HPDE6-E6E7 (cell line): ENCODE data around the gene KIFBP.
A peak's percentile ranks its signal among the peaks of the same experiment; 100 is the strongest.

Experiments
- DNase-seq: peaks from one replicate; pipeline ENCODE4 v3.0.0; 2011; ENCODE audit warnings: missing footprints; ENCODE audit errors: extremely low spot score

Gene KIFBP

DNA sequence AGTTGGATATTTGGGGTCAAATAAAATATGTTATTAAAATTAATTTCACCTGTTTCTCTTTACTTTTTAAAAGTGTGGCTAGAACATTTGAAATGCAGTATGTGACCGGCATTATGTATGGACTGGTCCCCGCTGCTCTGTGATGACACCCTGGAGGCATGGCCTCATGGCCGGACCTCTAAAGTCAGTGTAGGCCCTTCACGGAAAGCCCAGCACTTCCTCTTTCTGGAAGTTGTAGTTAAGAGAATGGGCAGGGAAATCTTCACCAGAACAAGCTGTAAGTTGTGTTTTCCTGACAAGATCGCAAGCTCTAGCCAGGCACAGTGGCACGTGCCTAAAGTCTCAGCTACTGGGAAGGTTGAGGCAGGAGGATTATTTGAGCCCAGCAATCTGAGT is 61.0 kb downstream of the KIFBP start:
- no peak for DNase-seq

DNA sequence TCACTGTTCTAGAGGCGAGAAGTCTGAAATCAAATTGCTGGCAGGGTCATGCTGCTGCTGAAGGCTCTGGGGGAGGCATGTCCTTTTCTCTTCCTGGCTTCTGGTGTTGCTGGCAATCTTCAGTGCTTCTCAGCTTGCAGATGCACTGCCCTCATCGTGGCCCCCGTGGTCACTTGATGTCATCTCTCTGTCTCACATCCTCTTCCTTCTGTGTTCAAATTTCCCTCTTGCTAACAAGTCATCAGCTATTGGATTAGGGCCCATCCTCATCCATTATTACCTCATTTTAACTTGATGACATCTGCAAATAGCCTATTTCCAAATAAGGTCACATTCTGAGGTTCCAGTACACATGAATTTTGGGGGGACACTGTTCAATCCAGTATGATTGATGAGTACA is 62.7 kb downstream of the KIFBP start:
- DNase-seq = no peak

DNA sequence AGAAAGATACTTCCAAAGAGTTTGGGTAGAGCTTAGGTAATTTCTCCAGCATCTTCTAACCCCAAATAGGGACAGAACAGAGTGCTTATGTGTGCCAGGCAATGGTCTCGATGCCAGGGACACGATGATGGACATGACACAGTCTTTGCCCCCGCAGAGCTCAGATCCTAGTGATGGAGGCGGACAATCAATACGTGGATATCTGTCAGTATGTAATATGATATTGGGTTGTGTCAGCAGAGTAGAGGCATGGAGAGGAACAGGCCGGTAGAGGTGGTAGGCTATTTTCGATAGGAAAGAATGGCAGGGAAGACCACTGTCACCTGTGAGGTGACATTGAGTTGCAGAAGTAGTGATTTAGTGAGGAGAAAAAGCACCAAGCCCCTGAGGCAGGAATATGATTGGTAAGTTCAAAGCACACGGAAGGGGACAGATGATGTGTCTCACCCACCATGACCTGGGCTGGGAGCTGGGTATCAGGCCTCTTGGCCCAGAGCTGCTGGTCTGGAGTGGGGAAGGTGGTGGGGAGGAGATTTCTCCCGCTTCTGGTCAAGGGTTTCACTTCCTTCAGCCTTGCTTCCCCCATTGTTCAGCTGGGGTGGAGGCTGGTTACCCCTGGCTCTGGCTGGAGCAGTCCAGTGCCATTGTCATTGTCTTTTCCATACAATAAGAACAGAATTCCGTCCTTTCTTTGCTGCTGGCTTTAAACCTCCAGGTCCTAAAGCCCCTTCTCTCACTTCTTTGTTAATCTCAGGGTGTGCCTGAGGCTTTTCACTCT is 63.3 kb downstream of the KIFBP start:
- no peak for DNase-seq

DNA sequence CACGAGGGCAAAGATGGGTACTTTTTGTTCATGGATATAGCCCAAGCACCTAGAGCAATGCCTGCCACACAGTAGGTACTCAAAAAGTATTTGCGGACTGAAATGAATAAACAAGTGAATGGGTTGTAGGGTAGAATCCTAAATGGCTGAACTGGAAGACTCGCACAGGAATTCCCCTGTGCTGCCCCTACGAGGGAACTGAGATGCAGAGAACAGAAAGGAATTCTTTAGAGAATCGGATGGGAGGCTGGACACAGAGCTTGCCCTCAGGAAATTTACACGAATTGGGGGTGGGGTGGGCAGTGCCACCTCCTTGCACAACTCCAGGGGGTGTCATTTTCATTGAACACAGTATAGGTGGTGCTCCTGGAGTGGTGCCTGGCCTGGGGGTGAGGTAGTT is 64.1 kb downstream of the KIFBP start:
- no peak for DNase-seq

DNA sequence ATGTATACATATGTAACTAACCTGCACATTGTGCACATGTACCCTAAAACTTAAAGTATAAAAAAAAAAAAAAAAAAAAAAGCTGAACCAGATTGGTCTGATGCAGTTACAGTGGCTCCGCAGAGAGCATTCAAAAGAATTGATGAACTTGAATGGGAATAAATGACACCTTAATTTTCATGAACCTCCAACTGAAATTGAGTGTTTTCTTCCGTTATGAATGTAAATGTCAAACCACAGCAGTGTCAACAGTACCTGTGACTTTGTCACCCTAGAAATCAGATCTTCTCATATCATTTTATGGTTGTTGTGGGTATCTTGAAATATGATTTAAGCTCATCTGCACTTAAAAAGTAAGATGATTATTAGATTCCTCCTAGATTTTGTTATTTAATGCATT is 66.6 kb downstream of the KIFBP start:
- DNase-seq = no peak

DNA sequence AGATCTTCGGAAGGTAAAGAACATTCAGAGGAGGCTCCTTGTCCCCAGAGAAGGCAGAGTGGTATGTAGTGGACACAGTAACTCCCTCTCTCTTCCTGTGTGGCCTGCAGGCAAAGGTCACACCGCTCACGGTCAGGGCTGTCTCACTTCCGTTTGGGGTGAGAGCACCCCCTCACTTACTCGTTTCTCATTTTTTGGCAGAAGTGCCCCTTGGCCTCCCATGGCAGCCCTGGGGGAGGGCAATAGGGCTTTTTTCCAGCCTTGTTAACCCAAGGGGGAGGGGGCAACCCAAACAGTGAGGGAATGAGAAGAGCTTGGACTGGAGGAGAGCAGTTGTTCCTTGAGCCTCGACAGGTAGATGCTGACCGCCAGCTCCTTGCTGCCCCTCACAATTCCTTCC is 67.5 kb downstream of the KIFBP start:
- DNase-seq = no peak

DNA sequence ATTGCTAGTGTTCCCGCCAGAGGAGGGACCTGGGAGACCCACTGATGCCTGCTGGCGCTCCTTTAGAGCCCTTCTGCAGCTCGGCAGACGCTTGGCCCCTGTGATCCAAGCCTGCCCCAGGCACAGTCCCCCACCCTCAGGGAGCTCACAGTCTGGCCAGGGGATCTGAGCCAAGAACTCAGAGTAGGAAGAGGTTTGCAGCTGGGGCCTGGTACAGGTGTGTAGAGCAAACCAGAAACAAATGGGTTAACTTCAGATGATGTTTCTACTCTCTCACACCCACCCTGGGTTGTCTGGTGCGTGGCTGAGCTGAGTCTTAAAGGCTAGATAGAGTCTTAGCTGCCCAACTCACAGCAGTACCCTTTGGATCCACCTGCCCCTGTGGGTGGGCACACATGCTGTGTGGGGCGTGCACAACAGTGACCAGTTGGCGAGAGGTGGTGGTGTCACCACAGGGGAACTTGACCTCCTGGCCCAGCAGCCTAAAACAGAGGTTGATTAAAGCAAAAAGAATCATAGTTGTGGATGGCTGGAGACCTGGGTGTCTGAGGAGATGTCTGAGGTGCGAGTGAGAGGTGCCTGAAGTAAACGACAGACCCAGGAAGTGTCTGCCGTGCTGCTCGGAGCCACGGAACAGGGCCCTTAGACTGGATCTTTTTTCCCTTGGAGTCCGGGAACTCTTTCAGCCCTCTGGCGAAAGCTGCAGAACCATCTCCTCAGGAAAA is 68.1 kb downstream of the KIFBP start:
- no peak for DNase-seq

DNA sequence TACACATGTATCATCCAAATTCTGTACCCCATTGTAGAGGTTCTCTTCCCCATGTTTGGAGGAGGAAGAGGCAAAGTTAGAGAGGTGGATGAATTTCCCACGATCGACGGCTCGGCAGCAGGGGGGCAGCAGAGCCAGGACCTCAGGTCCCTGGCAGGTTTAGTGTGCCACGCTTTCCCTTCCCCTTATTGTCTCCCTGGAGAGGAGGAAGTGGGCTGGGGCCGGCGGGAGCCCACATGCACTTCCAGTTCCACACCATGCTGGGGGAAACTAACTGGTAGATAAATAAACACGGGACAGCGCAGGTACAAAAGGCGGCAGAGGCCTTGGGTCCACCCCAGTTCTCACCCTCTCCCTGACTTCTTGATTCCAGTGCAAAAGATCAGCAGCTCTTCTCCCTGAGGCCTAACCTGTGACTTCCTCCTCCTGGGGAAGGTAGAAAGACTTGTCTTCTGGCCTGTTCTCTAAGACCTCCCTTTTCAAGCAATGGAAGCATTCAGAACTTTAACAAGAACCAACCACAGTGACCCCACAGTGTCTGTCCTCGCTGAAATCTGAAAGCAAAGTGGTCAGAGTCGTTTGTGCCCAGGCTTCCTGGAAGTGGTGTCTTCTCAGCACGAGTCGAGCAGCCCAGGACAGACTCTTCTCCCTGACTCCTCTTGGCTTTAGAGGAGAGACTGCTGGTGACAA is 68.8 kb downstream of the KIFBP start:
- DNase-seq = no peak

DNA sequence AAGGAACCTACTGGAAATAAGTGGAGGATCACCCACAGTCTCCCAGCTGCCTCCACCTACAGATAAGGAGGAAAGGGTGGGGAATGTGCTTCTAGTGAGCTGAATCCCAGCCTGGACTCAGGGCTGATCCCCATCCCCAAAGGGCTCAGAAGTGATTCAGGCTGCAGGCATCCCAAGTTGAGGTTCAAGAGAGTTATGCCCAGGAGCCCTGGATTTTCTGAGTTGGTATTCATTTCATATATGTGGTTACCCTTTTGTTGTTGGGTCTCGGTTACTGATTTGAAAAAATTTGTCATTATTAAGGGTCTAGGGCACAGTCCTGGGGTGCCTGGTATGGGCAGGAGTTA is 69.3 kb downstream of the KIFBP start:
- DNase-seq = no peak

DNA sequence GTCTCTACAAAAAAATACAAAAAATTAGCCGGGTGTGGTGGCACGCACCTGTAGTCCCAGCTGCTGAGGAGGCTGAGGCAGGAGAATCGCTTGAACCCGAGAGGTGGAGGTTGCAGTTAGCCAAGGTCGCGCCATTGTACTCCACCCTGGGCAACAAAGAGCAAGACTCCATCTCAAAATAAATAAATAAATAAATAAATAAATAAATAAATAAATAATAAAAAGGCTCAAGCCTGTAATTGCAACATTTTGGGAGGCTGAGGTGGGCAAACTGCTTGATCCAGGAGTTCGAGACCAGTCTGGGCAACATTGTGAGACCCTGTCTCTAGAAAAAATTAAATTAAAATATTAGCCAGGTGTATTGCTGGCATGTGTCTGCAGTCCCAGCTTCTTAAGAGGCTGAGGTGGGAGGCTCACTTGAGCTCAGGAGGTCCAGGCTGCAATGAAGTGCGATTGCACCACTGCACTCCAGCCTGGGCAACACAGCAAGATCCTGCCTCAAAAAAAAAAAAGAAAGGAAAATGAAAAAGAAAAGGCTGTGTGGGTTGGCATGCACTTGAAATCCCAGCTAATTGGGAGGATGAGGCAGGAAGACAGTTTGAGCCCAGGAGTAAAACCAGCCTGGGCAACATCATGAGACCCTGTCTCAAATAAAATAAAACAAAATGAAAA is 71.7 kb downstream of the KIFBP start:
- DNase-seq = no peak

DNA sequence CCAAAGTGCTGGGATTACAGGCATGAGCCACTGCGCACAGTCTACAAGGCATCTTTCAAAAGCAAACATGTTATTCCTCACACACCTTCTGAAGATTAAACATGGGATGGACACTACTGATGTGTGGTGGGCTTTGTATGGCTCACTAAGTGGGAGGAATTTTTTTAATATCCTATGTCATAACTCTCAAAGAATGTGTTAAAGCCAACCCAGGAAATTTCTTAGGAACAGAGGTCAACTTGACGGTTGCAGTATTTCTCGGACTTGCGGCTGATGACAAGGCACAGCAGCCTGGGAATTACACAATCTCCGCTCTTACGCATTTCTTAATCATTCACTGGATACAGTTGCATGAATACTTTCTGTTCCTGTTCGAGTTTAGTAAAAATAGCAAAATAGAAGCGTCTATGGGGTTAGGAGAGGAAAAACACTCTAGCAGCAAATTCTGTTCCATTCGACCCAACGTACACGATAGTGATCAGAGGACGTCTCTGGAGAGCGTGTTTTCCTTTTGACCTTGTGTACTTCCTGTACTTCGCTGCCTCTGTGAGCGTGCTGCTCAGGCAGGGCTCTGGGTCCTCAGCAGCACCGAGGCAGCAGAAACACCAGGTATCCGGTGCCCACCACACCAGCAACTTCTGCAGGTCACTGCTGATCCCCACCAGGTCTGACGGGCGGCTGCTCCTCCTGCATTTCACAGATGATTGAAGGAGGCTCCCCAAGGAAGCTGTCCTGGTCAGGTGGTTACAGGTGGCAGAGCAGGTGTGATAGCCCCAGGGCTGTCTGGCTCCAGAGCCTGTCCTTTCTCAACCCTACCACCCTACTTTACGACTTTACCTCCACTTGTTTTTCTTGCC is 72.9 kb downstream of the KIFBP start:
- peak; percentile 76 for DNase-seq

DNA sequence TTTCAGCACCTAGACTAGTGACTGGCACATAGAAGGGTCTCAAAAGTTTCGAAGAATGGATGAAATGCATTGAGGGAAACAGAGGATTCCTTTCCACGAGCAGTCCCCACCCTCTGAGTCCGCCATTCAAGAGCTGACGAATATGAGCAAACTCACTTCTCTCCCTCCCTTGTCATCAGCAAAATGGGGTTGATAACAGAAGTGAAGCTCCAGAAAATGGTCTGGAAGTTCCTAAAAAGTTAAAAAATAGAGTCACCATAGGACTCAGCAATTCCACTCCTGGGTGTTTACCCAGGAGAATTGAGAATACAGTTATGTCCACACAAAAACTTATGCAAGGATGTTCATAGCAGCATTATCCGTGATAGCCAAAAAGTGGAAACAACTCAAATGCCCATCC is 74.3 kb downstream of the KIFBP start:
- no peak for DNase-seq

DNA sequence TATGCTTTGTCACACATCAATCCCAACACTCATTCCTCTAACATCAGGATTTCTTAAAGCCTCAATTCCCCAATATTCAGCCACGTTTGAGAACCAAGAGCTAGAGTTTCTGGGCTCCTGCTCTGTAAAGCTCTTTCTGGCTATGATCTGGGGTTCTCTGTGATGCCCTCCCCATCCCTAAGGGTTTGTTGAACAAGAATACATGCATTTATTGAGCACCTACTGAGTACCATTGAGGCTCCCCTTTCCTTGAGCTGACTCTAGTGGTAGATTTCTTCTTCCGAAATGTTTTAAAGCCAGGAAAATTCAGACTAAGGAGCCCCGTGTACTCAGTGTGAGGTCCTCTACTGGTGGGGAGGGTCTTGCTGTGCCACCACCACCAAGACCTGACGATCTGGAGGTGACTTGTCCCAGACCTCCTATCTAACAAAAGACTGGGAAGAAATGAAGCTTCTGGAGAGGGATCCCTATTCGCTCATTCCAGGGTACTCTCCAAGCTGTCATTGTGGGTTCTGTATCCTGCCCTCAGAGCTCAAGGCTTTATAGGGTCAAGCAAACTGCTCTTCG is 76.2 kb downstream of the KIFBP start:
- no peak for DNase-seq

DNA sequence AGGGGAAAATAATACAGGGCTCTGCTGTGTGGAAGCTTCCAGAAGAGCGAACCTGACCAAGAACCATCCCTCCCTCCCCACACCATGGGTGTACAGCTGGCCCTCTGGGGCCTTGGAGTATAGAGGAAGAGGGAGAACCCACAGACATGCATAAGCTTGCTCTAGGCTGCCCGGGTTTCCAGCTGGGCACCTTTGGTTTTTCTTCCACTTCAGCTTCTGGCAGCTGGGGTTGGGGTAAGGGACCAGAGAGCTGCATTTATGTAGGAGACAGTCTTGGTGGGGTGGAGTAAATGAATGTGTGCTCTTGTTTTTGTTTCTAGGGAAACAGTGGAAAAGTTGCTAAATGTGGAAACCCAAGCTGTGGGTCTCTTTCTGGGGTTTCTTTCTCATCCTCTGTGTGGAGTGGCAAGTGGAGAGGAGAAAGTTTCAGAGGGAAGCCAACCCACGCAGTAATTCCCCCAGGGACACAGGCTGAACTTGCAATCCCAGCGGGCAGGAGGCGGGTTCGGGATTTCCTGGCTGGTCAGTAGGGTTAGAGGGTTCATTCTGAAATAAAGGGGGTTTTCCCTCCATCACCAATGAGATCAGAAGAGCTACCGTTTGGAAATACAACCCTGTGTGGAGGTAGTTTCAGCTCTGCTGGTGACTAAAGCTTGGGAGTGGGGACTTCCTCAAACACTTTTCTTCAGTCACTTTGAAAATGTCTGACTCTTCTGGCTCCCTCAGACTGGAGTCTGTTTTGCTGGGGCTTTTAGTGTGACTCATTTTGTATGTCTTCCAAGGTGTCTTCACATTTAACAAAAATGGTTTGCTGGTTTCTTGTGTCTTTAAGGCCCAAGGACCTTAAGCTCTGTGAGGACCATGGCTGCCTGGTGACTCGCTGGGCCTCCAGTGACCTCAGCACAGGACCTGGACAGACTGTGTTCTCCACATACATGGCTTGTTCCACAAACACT is 77.1 kb downstream of the KIFBP start:
- no peak for DNase-seq
